Activated CD8-positive, alpha-beta memory T cell treated with anti-CD3 and anti-CD28 coated beads for 4 hours (primary cell): ENCODE data around the gene GASK1A.

Source experiments
- DNase-seq, 2 donors: peaks; one replicate each; pipeline ENCODE4 v3.0.0-alpha.2; 2020; ENCODE audit warnings: low read depth in 2 of 2

GASK1A gene

GRCh38 chr3:43013743-43014155 is 34.6 kb downstream of the GASK1A start:
- no peak for DNase-seq

- no peak for DNase-seq
These were observed 35.1 kb downstream of the GASK1A start for GRCh38 chr3:43014241-43014640.

- DNase-seq = no peak
These were observed 35.8 kb downstream of the GASK1A start for GRCh38 chr3:43014956-43015355.

GRCh38 chr3:43015572-43015971 is 36.5 kb downstream of the GASK1A start:
- no peak for DNase-seq

GRCh38 chr3:43015991-43016865 is 37.1 kb downstream of the GASK1A start:
- no peak for DNase-seq

GRCh38 chr3:43017004-43017403 is 37.9 kb downstream of the GASK1A start:
- DNase-seq = no peak

- DNase-seq = no peak
These were observed 38.6 kb downstream of the GASK1A start for GRCh38 chr3:43017593-43018195.

- DNase-seq = no peak
These were observed 39.1 kb downstream of the GASK1A start for GRCh38 chr3:43018246-43018645.

- DNase-seq = no peak
These were observed 40.1 kb downstream of the GASK1A start for GRCh38 chr3:43019006-43019809.

GRCh38 chr3:43019826-43020225 is 40.7 kb downstream of the GASK1A start:
- no peak for DNase-seq

- DNase-seq = no peak
These were observed 42.1 kb downstream of the GASK1A start for GRCh38 chr3:43021186-43021585.

- no peak for DNase-seq
These were observed 43.0 kb downstream of the GASK1A start for GRCh38 chr3:43022121-43022520.

GRCh38 chr3:43023066-43023465 is 44.0 kb downstream of the GASK1A start:
- DNase-seq = no peak

- DNase-seq = no peak
These were observed 44.6 kb downstream of the GASK1A start for GRCh38 chr3:43023746-43024145.

- no peak for DNase-seq
These were observed 45.2 kb downstream of the GASK1A start for GRCh38 chr3:43024181-43024885.

GRCh38 chr3:43025423-43025822 is 46.3 kb downstream of the GASK1A start:
- no peak for DNase-seq

GRCh38 chr3:43028001-43028400 is 48.9 kb downstream of the GASK1A start:
- DNase-seq = no peak

- no peak for DNase-seq
These were observed 49.8 kb downstream of the GASK1A start for GRCh38 chr3:43028678-43029490.

GRCh38 chr3:43030162-43030935 is 51.2 kb downstream of the GASK1A start:
- no peak for DNase-seq

GRCh38 chr3:43031485-43031884 is 52.4 kb downstream of the GASK1A start:
- DNase-seq = no peak
